Measurements from ENCODE around the gene WIZ. TPM values are rescaled to one million over a fixed set of nuclear protein-coding genes. Genes with fewer than 3 reads are reported as not detected.

WIZ gene
- total RNA-seq, 1 donor from 2014 or later = 34.1 TPM

GRCh38 chr19:15433519-15434069 is 16.2 kb downstream of the WIZ start:
- POLR2A ChIA-PET = interaction anchor here (0.5 to 5.7 kb wide), 8 partner anchors 15 to 762 kb away, joined by 4 to 53 read pairs (median 10); partner anchors contain the start of genes AKAP8, AKAP8L and RASAL3
- peaks cover 14% of the 10 kb centered on the region for H3K36me3 Mint-ChIP-seq (ENCODE audit: low read depth)
- intact Hi-C loops (cut with micrococcal nuclease) = loop anchor here (1.0 to 5.0 kb wide), 3 partner anchors 16 to 101 kb away; partner anchors contain the start of genes BRD4, RASAL3 and WIZ

GRCh38 chr19:15432629-15433518 is 16.9 kb downstream of the WIZ start:
- TF ChIP-seq CTCF (IDR thresholded peaks at IDR 0.05) = no peak

More at GRCh38 chr19:15433519-15434069, 16.2 kb downstream of the WIZ start:
- no peak for DNase-seq
- Mint-ChIP-seq H3K9me3 (no peaks in the 10 kb centered on the region), H3K4me1 (peaks cover 31% of the 10 kb centered on the region), H3K4me3 (peak overlapping the region; percentile 97), H3K27me3 (no peaks in the 10 kb centered on the region), H3K27ac (peak overlapping the region; percentile 93)
- TF ChIP-seq CTCF (IDR thresholded peaks at IDR 0.05) = no peak
- no peak for ATAC-seq (ENCODE audit: low read depth)
- CTCF ChIA-PET = interaction anchor here (0.9 to 2.2 kb wide), 3 partner anchors 12 to 122 kb away, joined by 4 to 14 read pairs (median 6); partner anchors contain the start of gene AKAP8L

GRCh38 chr19:15432018-15432494 is 17.7 kb downstream of the WIZ start:
- H3K36me3 Mint-ChIP-seq (ENCODE audit: low read depth) = peaks cover 21% of the 10 kb centered on the region
- DNase-seq (no peak), ATAC-seq (ENCODE audit: low read depth) (no peak)
- TF ChIP-seq CTCF (IDR thresholded peaks at IDR 0.05) = no peak
- H3K4me3 Mint-ChIP-seq = peak overlapping the region; percentile 95
- H3K27me3 Mint-ChIP-seq = no peaks in the 10 kb centered on the region
- intact Hi-C loops (cut with micrococcal nuclease) = loop anchor here (1.0 to 5.0 kb wide), 4 partner anchors 13 to 124 kb away; partner anchors contain the start of genes AKAP8 and BRD4
- H3K9me3 Mint-ChIP-seq = no peaks in the 10 kb centered on the region
- CTCF ChIA-PET = interaction anchor here (1.3 to 2.7 kb wide), 3 partner anchors 11 to 13 kb away, joined by 6 to 14 read pairs (median 8); partner anchors contain the start of gene AKAP8L
- H3K27ac Mint-ChIP-seq = peak overlapping the region; percentile 83
- POLR2A ChIA-PET = interaction anchor here (0.9 to 5.7 kb wide), 7 partner anchors 13 to 742 kb away, joined by 3 to 53 read pairs (median 9); partner anchors contain the start of genes AKAP8, AKAP8L, RASAL3 and ZNF333
- peaks cover 31% of the 10 kb centered on the region for H3K4me1 Mint-ChIP-seq

More at GRCh38 chr19:15432629-15433518, 16.9 kb downstream of the WIZ start:
- DNase-seq (peak; percentile 92), ATAC-seq (ENCODE audit: low read depth) (peak; percentile 89)
- Mint-ChIP-seq H3K4me1 (peaks cover 31% of the 10 kb centered on the region), H3K27ac (peak overlapping the region; percentile 93), H3K9me3 (no peaks in the 10 kb centered on the region), H3K4me3 (peak overlapping the region; percentile 97), H3K36me3 (ENCODE audit: low read depth) (peaks cover 14% of the 10 kb centered on the region), H3K27me3 (no peaks in the 10 kb centered on the region)
- ChIA-PET CTCF (interaction anchor here (0.9 to 2.2 kb wide), 3 partner anchors 12 to 123 kb away, joined by 4 to 14 read pairs (median 6); partner anchors contain the start of gene AKAP8L), POLR2A (interaction anchor here (0.5 to 5.7 kb wide), 9 partner anchors 14 to 743 kb away, joined by 3 to 53 read pairs (median 9); partner anchors contain the start of genes AKAP8, AKAP8L, RASAL3 and ZNF333)
- intact Hi-C loops (cut with micrococcal nuclease) = loop anchor here (1.0 to 5.0 kb wide), 6 partner anchors 14 to 123 kb away; partner anchors contain the start of genes AKAP8, BRD4, RASAL3 and WIZ

GRCh38 chr19:15431396-15432017 is 18.2 kb downstream of the WIZ start:
- TF ChIP-seq CTCF (IDR thresholded peaks at IDR 0.05) = no peak
- H3K36me3 Mint-ChIP-seq (ENCODE audit: low read depth) = peaks cover 26% of the 10 kb centered on the region
- no peaks in the 10 kb centered on the region for H3K27me3 Mint-ChIP-seq
- H3K4me3 Mint-ChIP-seq = peak overlapping the region; percentile 95
- intact Hi-C loops (cut with micrococcal nuclease) = loop anchor here (1.0 to 5.0 kb wide), 4 partner anchors 12 to 125 kb away; partner anchors contain the start of genes AKAP8 and BRD4
- peak overlapping the region; percentile 83 for H3K27ac Mint-ChIP-seq
- peaks cover 31% of the 10 kb centered on the region for H3K4me1 Mint-ChIP-seq
- ATAC-seq (ENCODE audit: low read depth) (no peak), DNase-seq (no peak)
- ChIA-PET CTCF (interaction anchor here (2.7 kb wide), 1 partner anchor 13 kb away, joined by 8 read pairs; the partner anchor contains the start of gene AKAP8L), POLR2A (interaction anchor here (5.7 kb wide), 1 partner anchor 13 kb away, joined by 53 read pairs; the partner anchor contains the start of gene AKAP8L)
- H3K9me3 Mint-ChIP-seq = no peaks in the 10 kb centered on the region
